GM21390 (cell line): Measurements from ENCODE around the gene MBNL2.

Experiments
- ATAC-seq: cut with Tn5 transposase; IDR thresholded peaks from one replicate; pipeline ENCODE4 v1.9.1; 2021; ENCODE audit not compliant: unreplicated experiment

Gene MBNL2

GRCh38 chr13:97401421-97401820 lies 179.3 kb downstream of the MBNL2 start:
- no peak for ATAC-seq

GRCh38 chr13:97403893-97404750 lies 182.0 kb downstream of the MBNL2 start:
- ATAC-seq = no peak

- ATAC-seq = no peak
Measured at GRCh38 chr13:97407540-97407939, 185.4 kb downstream of the MBNL2 start.

GRCh38 chr13:97408938-97409337 lies 186.8 kb downstream of the MBNL2 start:
- no peak for ATAC-seq

- no peak for ATAC-seq
Measured at GRCh38 chr13:97411984-97412383, 189.9 kb downstream of the MBNL2 start.

- no peak for ATAC-seq
Measured at GRCh38 chr13:97413694-97414093, 191.6 kb downstream of the MBNL2 start.

- no peak for ATAC-seq
Measured at GRCh38 chr13:97414392-97414791, 192.3 kb downstream of the MBNL2 start.

GRCh38 chr13:97417698-97418097 lies 195.6 kb downstream of the MBNL2 start:
- no peak for ATAC-seq

- ATAC-seq = no peak
Measured at GRCh38 chr13:97422118-97423054, 200.3 kb downstream of the MBNL2 start.

GRCh38 chr13:97423300-97424045 lies 201.3 kb downstream of the MBNL2 start:
- no peak for ATAC-seq

- no peak for ATAC-seq
Measured at GRCh38 chr13:97425590-97425989, 203.5 kb downstream of the MBNL2 start.

GRCh38 chr13:97426695-97427094 lies 204.6 kb downstream of the MBNL2 start:
- no peak for ATAC-seq

- no peak for ATAC-seq
Measured at GRCh38 chr13:97429681-97430081, 207.5 kb downstream of the MBNL2 start.

GRCh38 chr13:97430296-97430695 lies 208.2 kb downstream of the MBNL2 start:
- ATAC-seq = no peak

GRCh38 chr13:97431171-97431764 lies 209.1 kb downstream of the MBNL2 start:
- no peak for ATAC-seq

GRCh38 chr13:97432232-97432916 lies 210.2 kb downstream of the MBNL2 start:
- no peak for ATAC-seq

GRCh38 chr13:97432917-97433726 lies 211.0 kb downstream of the MBNL2 start:
- ATAC-seq = peak; percentile 77

- ATAC-seq = peak; percentile 41
Measured at GRCh38 chr13:97433727-97434396, 211.7 kb downstream of the MBNL2 start, which contains the start of gene RAP2A. TSS of gene RAP2A (plus strand) at chr13:97434169. CDS start at chr13:97434471, 302 bp downstream.
